Lung (tissue), 12 donors: ENCODE measurements around the gene WNK1. TPM values are rescaled to one million over a fixed set of nuclear protein-coding genes. Genes with fewer than 3 reads are reported as not detected.

Experiments used
- ATAC-seq: fragments of 200-7000 bp; cut with Tn5 transposase; one replicate; pipeline ENCODE4 v1.9.1; 2020; ENCODE audit warnings: moderate number of reproducible peaks; ENCODE audit not compliant: insufficient read depth, low FRiP score
- DNase-seq, 3 donors: peaks; one replicate each; pipeline ENCODE4 v3.0.0-alpha.2; 2013 to 2017
- H3K27ac ChIP-seq, 2 donors: one replicate each; pipeline ENCODE4 v1.5.1; 2013; ENCODE audit warnings: mild to moderate bottlenecking in 2 of 2, moderate library complexity in 2 of 2, control low read depth in 1 of 2, inconsistent platforms in 1 of 2, low read depth in 1 of 2, low read length in 1 of 2
- H3K27me3 ChIP-seq, 3 donors: one replicate each; pipeline ENCODE4 v1.5.1; 2013; ENCODE audit warnings: low read length in 2 of 3; ENCODE audit not compliant: control insufficient read depth in 3 of 3, insufficient read depth in 3 of 3
- H3K36me3 ChIP-seq, 4 donors: one replicate each; pipeline ENCODE4 v1.5.1; 2013; ENCODE audit warnings: low read length in 4 of 4, mild to moderate bottlenecking in 1 of 4, moderate library complexity in 1 of 4; ENCODE audit not compliant: control insufficient read depth in 4 of 4, insufficient read depth in 4 of 4
- H3K4me1 ChIP-seq, 5 donors: one replicate each; pipeline ENCODE4 v1.5.1; 2013; ENCODE audit warnings: low read length in 5 of 5, mild to moderate bottlenecking in 2 of 5, moderate library complexity in 1 of 5; ENCODE audit not compliant: control insufficient read depth in 5 of 5, insufficient read depth in 5 of 5
- H3K4me3 ChIP-seq: one replicate; pipeline ENCODE4 v1.5.1; 2013; ENCODE audit warnings: mild to moderate bottlenecking, control low read depth, moderate library complexity
- H3K9ac ChIP-seq, 2 donors: one replicate each; pipeline ENCODE4 v1.5.1; 2013; ENCODE audit warnings: low read length in 2 of 2, control low read depth in 1 of 2; ENCODE audit not compliant: insufficient read depth in 1 of 2
- H3K9me3 ChIP-seq, 4 donors: one replicate each; pipeline ENCODE4 v1.5.1; 2013; ENCODE audit warnings: low read length in 3 of 4, mild to moderate bottlenecking in 1 of 4, moderate library complexity in 1 of 4; ENCODE audit not compliant: control insufficient read depth in 4 of 4, insufficient read depth in 3 of 4
- CTCF ChIP-seq: IDR thresholded peaks from 2 replicates; pipeline ENCODE4 v1.5.1; 2012; ENCODE audit warnings: mild to moderate bottlenecking; ENCODE audit errors: control extremely low read depth, extremely low read depth
- WGBS, 2 donors: extraction: QIAGEN DNeasy Blood & Tissue Kit; methylation state at CpG; one replicate each; pipeline ENCODE4 v1.1.7; 2013; 5-methylcytosine and 5-hydroxymethylcytosine counted together
- polyA plus RNA-seq, 2 donors: library from polyadenylated mRNA; stranded (reverse); fragments of 200-250 nt; gene quantifications; one replicate each; pipeline ENCODE4 v1.2.1, GENCODE V29; 2013
- total RNA-seq, 2 donors: library from RNA; depleted of rRNA in 1 of 2; stranded (reverse); fragments of >200 nt in 1 of 2; gene quantifications; one replicate each; pipeline ENCODE4 v1.2.1, GENCODE V29; 2014 to 2021
- donor health status: control.
- donor health status: control.
- donor health status: Bipolar disorder and iron deficiency.
- donor health status: healthy.
- donor health status: DM: yes; HTN: yes; CAD: no.

WNK1 gene
- total and polyA plus RNA-seq, 4 donors = 23.1 to 269 (median 128) TPM

GRCh38 chr12:852864-853263 lies 100.5 kb downstream of the WNK1 start:
- no peaks in the 10 kb centered on the region for H3K9me3 ChIP-seq
- H3K9ac ChIP-seq = no peak overlapping the region
- H3K4me3 ChIP-seq = no peak overlapping the region
- H3K4me1 ChIP-seq = peaks cover 0 to 9% (median 0%) of the 10 kb centered on the region in 5 donors
- no peaks in the 10 kb centered on the region for H3K27me3 ChIP-seq
- TF ChIP-seq CTCF = no peak
- ATAC-seq (no peak), DNase-seq (no peak)
- H3K36me3 ChIP-seq = peaks cover 3 to 8% (median 6%) of the 10 kb centered on the region in 4 donors
- H3K27ac ChIP-seq = no peak overlapping the region

DNA sequence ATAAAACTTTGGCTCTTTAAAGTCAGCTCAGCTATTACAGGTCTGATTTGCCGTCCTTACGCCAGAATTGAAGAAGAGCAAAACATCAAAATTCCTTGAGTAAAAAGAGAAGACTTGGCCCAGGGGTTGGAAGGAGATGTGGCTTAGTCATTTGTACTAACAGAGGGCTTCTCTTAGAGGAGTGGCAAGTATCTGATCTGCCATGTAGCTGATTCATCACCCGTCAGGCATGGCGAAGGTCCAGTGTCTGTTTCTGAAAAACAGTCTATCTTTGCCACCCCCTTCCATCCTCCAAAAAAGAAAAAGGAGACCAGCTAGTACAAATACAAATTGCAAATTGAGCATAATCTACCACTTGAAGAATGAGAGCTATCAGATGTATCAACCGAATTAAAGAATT lies 105.2 kb downstream of the WNK1 start:
- TF ChIP-seq CTCF = no peak
- H3K27me3 ChIP-seq = no peaks in the 10 kb centered on the region
- 92 to 99% methylated on average over 5 of the region's 5 CpGs for WGBS, 2 donors
- no peak overlapping the region for H3K4me3 ChIP-seq
- ATAC-seq = no peak
- peaks cover 13 to 26% (median 22%) of the 10 kb centered on the region in 4 donors for H3K36me3 ChIP-seq
- DNase-seq = no peak
- no peaks in the 10 kb centered on the region for H3K4me1 ChIP-seq
- no peak overlapping the region for H3K27ac ChIP-seq
- H3K9me3 ChIP-seq = no peaks in the 10 kb centered on the region
- no peak overlapping the region for H3K9ac ChIP-seq

- no peak overlapping the region for H3K4me3 ChIP-seq
- H3K36me3 ChIP-seq = peaks cover 13 to 34% (median 29%) of the 10 kb centered on the region in 4 donors
- no peak for TF ChIP-seq CTCF
- 77 to 90% methylated on average over 4 of the region's 4 CpGs for WGBS, 2 donors
- DNase-seq = no peak
- no peak overlapping the region for H3K9ac ChIP-seq
- no peaks in the 10 kb centered on the region for H3K27me3 ChIP-seq
- no peak for ATAC-seq
- no peaks in the 10 kb centered on the region for H3K9me3 ChIP-seq
- H3K4me1 ChIP-seq = no peaks in the 10 kb centered on the region
- H3K27ac ChIP-seq = no peak overlapping the region
Observed at GRCh38 chr12:862303-862911, 110.0 kb downstream of the WNK1 start.

DNA sequence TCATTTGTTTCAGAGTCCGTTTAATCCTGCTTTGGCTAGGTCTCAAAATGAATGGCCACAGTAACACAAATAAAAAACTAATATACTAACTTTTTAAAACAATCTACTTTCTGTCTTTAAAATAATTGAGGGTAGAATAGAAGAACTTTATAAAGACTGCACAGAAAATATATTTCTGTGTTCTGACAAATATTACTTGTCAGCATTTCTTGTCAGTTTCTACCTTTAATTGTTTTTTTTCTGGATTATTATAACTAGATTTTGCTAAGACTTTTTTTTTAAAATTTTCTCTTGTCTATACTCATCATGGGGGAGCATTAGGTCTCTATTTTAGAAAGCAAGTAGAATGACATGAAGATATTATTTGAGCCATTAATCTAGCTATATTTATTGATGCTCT lies 110.9 kb downstream of the WNK1 start:
- ATAC-seq (no peak), DNase-seq (no peak)
- H3K4me3 ChIP-seq = no peak overlapping the region
- no peak overlapping the region for H3K27ac ChIP-seq
- H3K9me3 ChIP-seq = no peaks in the 10 kb centered on the region
- no peak for TF ChIP-seq CTCF
- H3K4me1 ChIP-seq = no peaks in the 10 kb centered on the region
- WGBS, 2 donors = 85 to 93% methylated on average over 1 of the region's 1 CpG
- H3K9ac ChIP-seq = no peak overlapping the region
- H3K27me3 ChIP-seq = no peaks in the 10 kb centered on the region
- peaks cover 16 to 35% (median 28%) of the 10 kb centered on the region in 4 donors for H3K36me3 ChIP-seq
